EH (cell line): ENCODE results near the gene ADD2.

Experiments used
- DNase-seq: peaks from one replicate; pipeline ENCODE4 v3.0.0-alpha.2; 2015; ENCODE audit warnings: low read depth

Gene ADD2

GRCh38 chr2:70718736-70719135 lies 49.3 kb downstream of the ADD2 start:
- DNase-seq = no peak

- DNase-seq = no peak
These were observed 49.8 kb downstream of the ADD2 start for GRCh38 chr2:70718241-70718640.

- DNase-seq = no peak
These were observed 50.5 kb downstream of the ADD2 start for GRCh38 chr2:70717431-70718038.

GRCh38 chr2:70716951-70717350 lies 51.0 kb downstream of the ADD2 start:
- no peak for DNase-seq

GRCh38 chr2:70716131-70716743 lies 51.8 kb downstream of the ADD2 start:
- DNase-seq = no peak

- no peak for DNase-seq
These were observed 52.7 kb downstream of the ADD2 start for GRCh38 chr2:70715071-70715985.

- DNase-seq = no peak
These were observed 53.7 kb downstream of the ADD2 start for GRCh38 chr2:70714141-70714905.

GRCh38 chr2:70712916-70713315 lies 55.1 kb downstream of the ADD2 start:
- DNase-seq = no peak

GRCh38 chr2:70711191-70711590 lies 56.8 kb downstream of the ADD2 start:
- no peak for DNase-seq

GRCh38 chr2:70710038-70710690 lies 57.8 kb downstream of the ADD2 start:
- no peak for DNase-seq

GRCh38 chr2:70709275-70710037 lies 58.5 kb downstream of the ADD2 start:
- DNase-seq = no peak

- DNase-seq = no peak
These were observed 59.4 kb downstream of the ADD2 start for GRCh38 chr2:70708376-70709199.

GRCh38 chr2:70707706-70708105 lies 60.3 kb downstream of the ADD2 start:
- DNase-seq = no peak

- DNase-seq = no peak
These were observed 61.8 kb downstream of the ADD2 start for GRCh38 chr2:70706026-70706795.

GRCh38 chr2:70705160-70705850 lies 62.7 kb downstream of the ADD2 start:
- no peak for DNase-seq

- DNase-seq = peak; percentile 24
These were observed 64.0 kb downstream of the ADD2 start for GRCh38 chr2:70703900-70704549.

GRCh38 chr2:70702711-70703395 lies 65.1 kb downstream of the ADD2 start:
- DNase-seq = no peak

- DNase-seq = no peak
These were observed 69.2 kb downstream of the ADD2 start for GRCh38 chr2:70698847-70699246.
